Dendritic cell treated with granulocyte-macrophage colony-stimulating factor and Interleukin-4, amounts not matched to agents 40 ng/mL and 50 ng/mL, for 4 days (primary cell): Measurements from ENCODE around the gene DMD.
A peak's percentile ranks its signal among the peaks of the same experiment; 100 is the strongest.

Source experiments
- H3K27ac Mint-ChIP-seq: one replicate; pipeline ENCODE4 v1.8.0; 2022; ENCODE audit warnings: mild to moderate bottlenecking, mixed read lengths
- H3K27me3 Mint-ChIP-seq: one replicate; pipeline ENCODE4 v1.8.0; 2022; ENCODE audit warnings: mild to moderate bottlenecking, mixed read lengths
- H3K36me3 Mint-ChIP-seq: one replicate; pipeline ENCODE4 v1.8.0; 2022; ENCODE audit warnings: low read depth, mixed read lengths
- H3K4me1 Mint-ChIP-seq: one replicate; pipeline ENCODE4 v1.8.0; 2022; ENCODE audit warnings: low read depth, mixed read lengths
- H3K4me3 Mint-ChIP-seq: one replicate; pipeline ENCODE4 v1.8.0; 2022; ENCODE audit warnings: mild to moderate bottlenecking, moderate library complexity, mixed read lengths
- H3K9me3 Mint-ChIP-seq: one replicate; pipeline ENCODE4 v1.8.0; 2022; ENCODE audit warnings: mixed read lengths
- intact Hi-C: fragments of 100-400 bp; cut with micrococcal nuclease; formaldehyde crosslinking; loops from one replicate; pipeline ENCODE4 v1.15.0; 2022

DMD gene

DNA sequence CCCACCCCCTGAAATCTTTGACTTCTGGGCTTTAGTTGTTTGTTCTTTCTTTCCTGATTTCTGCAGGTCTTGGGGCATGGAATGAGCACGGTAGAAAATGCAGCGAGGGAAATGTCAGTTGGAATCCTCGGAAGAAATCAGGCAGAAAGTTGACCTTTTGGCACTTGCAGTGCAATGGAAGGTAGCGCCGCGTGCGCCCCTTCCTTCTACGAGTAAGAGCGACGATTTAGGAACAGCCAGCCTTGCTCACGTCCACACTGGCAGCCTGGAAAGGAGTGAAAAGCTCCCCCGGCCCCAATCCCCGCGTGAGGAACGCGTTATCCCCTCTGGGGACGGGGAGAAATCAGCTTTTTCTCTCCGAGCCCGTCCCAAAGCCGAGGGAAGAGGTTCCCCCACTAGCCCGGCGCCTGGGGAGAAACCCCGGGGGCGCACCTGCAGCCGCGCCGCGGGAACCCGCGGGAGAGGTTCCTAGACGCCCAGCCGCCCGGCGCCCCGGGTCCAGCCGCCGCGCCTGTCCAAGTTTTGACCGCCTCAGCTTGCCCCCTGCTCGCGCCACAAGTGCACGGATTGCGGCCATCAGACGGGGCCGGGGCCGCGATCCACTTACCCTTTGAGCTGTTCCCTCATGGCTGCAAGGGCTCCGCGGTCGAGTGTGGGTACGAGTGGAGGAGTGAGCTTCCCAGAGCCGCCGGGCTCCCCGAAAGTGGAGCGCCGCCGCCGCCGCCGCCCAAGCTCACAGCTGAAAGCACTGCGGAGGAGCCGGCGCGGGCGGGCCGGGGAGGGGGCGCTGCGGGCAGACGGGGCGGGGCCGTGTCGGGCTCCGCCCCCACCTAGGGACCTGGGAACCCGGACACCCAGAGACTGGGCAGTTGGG is 1944.9 kb downstream of the DMD start:
- H3K4me1 Mint-ChIP-seq = no peaks in the 10 kb centered on the region
- intact Hi-C loops = no loop called here
- no peaks in the 10 kb centered on the region for H3K9me3 Mint-ChIP-seq
- peak overlapping the region; percentile 73 for H3K4me3 Mint-ChIP-seq
- peaks cover 37% of the 10 kb centered on the region for H3K27me3 Mint-ChIP-seq
- no peak overlapping the region for H3K27ac Mint-ChIP-seq
- no peaks in the 10 kb centered on the region for H3K36me3 Mint-ChIP-seq

DNA sequence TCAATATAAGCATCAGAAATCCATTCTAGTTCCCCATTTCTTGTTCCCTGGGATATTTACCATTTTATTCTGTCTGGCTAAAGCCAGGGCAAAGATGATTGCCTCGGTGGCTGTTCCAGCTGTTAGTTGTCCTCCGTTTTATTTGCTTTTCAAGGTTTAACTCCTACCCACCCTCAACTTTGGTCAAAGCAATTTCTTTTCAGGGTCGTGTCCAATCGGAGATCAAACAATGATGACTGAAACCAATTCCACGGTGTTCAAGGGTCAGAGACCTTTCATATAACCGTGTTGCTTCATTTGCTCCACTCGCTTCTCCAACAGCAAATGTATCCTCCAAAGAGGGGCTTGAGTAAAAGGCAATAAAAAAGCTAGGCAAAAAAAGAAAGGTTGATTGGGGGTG is 1946.0 kb downstream of the DMD start:
- Mint-ChIP-seq H3K4me1 (no peaks in the 10 kb centered on the region), H3K9me3 (no peaks in the 10 kb centered on the region), H3K4me3 (no peak overlapping the region), H3K36me3 (no peaks in the 10 kb centered on the region), H3K27ac (no peak overlapping the region), H3K27me3 (peaks cover 34% of the 10 kb centered on the region)
- intact Hi-C loops = no loop called here

DNA sequence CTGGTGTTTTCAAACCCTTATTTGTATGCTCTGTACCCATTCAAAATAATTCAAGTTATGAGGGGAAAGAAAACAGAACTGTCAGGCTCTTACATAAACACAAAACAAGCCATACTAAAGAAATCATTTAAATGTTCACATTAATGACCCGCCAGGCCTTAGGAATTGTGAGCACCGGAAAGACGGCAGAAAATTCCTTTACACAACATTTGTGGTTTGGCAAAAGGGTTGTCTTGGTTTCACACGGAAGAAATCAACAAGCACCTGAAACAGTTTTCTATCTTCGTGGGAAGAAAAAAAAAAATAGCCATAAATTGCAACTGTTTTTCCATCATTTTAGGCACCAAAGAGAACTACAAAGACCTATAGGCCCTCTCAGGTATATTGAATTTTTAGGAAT is 1951.0 kb downstream of the DMD start:
- no peak overlapping the region for H3K4me3 Mint-ChIP-seq
- H3K4me1 Mint-ChIP-seq = no peaks in the 10 kb centered on the region
- peaks cover 9% of the 10 kb centered on the region for H3K27me3 Mint-ChIP-seq
- intact Hi-C loops = no loop called here
- no peaks in the 10 kb centered on the region for H3K36me3 Mint-ChIP-seq
- no peaks in the 10 kb centered on the region for H3K9me3 Mint-ChIP-seq
- no peak overlapping the region for H3K27ac Mint-ChIP-seq

DNA sequence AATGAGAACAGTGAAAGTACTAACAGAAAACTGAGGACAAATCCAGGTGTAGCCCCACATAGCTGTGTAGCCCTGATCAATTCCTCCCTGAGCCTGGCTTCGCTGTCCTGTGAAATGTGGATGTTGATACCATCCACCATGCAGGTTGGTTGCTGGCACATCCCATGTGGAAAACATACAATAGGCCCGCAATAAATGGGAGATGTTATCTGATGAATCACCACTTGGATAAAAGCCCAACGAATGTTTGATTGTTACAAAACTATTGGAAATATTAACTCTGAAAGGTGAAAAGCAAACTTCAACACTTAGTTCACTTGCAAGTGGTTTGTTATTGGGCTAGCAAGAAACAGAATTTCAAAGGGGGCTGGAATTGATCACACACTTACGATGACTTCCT is 1953.2 kb downstream of the DMD start:
- Mint-ChIP-seq H3K9me3 (no peaks in the 10 kb centered on the region), H3K4me3 (no peak overlapping the region), H3K4me1 (no peaks in the 10 kb centered on the region), H3K27me3 (peaks cover 4% of the 10 kb centered on the region), H3K27ac (no peak overlapping the region), H3K36me3 (no peaks in the 10 kb centered on the region)
- intact Hi-C loops = no loop called here

DNA sequence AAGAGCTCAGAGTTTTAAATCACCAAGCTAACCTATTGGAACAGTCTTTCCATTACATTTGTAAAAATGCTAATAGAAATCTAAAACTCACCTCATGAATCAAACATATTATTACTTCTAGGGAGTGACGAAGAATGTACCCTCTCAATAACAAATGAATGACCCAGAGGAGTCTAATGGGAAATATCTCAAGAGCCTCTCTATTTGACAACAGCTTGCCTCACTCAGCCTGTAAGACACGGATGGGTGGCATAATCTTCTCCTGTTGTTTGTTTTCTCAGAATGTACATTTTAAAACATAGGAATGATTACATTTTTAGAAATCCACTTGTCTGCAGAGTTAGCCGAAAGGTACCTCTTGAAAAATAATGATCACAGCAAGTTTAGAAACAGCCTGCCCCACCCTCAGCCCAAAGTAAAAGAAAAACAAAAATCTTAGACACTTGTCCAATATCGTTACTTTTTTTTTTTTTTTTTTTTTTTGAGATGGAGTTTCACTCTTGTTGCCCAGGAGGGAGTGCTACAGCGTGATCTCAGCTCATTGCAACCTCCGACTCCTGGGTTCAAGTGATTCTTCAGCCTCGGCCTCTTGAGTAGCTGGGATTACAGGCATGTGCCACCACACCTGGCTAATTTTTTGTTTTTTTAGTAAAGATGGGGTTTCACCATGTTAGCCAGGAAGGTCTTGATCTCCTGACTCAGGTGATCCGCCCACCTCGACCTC is 1955.9 kb downstream of the DMD start:
- Mint-ChIP-seq H3K4me3 (no peak overlapping the region), H3K9me3 (no peaks in the 10 kb centered on the region)
- intact Hi-C loops = no loop called here

DNA sequence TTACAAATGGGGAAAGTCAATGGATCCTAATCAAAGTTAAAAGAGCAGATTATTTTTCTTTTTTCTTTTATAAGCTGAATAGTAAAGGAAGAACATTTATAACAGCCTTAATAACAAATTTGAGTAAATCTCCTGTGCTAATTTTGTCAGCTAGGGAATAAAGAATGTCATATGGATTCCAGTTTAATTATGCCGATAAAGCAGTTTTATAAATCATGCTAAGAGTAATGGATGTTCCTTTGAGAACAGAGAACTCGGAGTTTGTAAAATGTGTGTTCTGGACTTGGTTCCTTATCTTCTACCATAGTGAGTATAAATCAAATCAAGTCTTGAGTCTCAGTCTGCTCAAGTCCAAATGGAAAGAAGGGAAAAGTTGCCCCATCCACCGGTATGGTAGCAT is 1959.2 kb downstream of the DMD start:
- Mint-ChIP-seq H3K9me3 (no peaks in the 10 kb centered on the region), H3K4me3 (no peak overlapping the region), H3K27me3 (peaks cover 3% of the 10 kb centered on the region), H3K36me3 (no peaks in the 10 kb centered on the region), H3K27ac (no peak overlapping the region), H3K4me1 (no peaks in the 10 kb centered on the region)
- intact Hi-C loops = no loop called here

More for the DNA sequence above, 1955.9 kb downstream of the DMD start:
- Mint-ChIP-seq H3K27ac (no peak overlapping the region), H3K4me1 (no peaks in the 10 kb centered on the region), H3K36me3 (no peaks in the 10 kb centered on the region), H3K27me3 (peaks cover 2% of the 10 kb centered on the region)

DNA sequence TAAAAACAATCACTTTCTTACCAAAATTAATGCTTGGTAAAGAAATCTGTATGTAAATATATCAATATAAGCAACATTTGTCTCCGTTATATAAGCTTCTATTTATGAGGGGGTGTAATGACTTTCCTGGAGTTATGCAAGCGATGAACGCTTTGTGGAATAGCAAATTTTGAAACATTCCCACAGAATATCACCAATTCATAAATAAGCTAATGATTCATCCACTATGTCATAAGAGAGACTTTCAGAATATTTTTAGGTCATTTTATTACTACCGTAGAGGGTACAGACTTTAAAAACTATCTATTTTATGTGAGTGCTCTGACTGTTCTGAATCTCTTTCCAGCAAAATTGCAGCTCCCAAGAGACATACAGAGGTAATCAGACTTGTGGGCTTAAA is 1960.0 kb downstream of the DMD start:
- Mint-ChIP-seq H3K27ac (no peak overlapping the region), H3K27me3 (peaks cover 3% of the 10 kb centered on the region), H3K9me3 (no peaks in the 10 kb centered on the region), H3K4me3 (no peak overlapping the region), H3K36me3 (no peaks in the 10 kb centered on the region), H3K4me1 (no peaks in the 10 kb centered on the region)
- intact Hi-C loops = no loop called here

DNA sequence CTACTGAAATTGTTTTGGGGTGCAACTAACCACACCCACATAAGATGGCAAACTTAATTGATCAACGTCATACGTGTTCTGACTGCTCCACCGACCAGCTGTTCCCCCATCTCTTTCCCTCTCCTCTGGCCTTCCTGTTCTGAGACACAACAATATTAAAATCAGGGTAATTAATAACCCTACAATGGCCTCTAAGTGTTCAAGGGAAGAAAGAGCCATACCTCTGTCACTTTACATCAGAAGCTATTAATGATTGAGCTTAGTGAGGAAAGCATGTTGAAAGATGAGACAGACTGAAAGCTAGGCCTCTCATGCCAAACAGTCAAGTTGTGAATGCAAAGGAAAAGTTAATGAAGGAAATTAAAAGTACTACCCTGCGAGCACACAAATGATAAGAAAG is 1965.6 kb downstream of the DMD start:
- Mint-ChIP-seq H3K27me3 (peaks cover 4% of the 10 kb centered on the region), H3K36me3 (no peaks in the 10 kb centered on the region), H3K4me1 (peaks cover 6% of the 10 kb centered on the region), H3K27ac (no peak overlapping the region), H3K9me3 (no peaks in the 10 kb centered on the region), H3K4me3 (no peak overlapping the region)
- intact Hi-C loops = no loop called here

DNA sequence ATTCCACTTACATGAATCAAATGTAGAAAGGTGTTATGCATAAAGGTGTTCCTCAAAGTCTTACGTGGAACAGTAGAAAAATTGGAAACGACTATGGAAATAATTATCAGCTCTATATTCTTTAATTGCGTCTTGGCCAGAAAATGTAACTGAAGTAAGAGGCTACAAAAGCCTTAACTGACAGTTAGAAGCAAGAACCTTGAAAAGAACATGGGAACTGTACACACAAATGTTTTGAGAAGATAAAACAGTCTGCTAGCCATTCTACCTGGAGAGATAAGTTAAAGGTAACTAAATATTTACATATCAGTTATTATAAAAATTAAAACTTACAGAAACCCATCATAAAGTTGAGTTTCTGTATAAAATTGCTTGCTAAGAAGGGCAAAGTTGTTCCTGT is 1967.5 kb downstream of the DMD start:
- peaks cover 6% of the 10 kb centered on the region for H3K4me1 Mint-ChIP-seq
- H3K4me3 Mint-ChIP-seq = no peak overlapping the region
- H3K36me3 Mint-ChIP-seq = no peaks in the 10 kb centered on the region
- no peaks in the 10 kb centered on the region for H3K9me3 Mint-ChIP-seq
- no peak overlapping the region for H3K27ac Mint-ChIP-seq
- intact Hi-C loops = no loop called here
- H3K27me3 Mint-ChIP-seq = peaks cover 4% of the 10 kb centered on the region

DNA sequence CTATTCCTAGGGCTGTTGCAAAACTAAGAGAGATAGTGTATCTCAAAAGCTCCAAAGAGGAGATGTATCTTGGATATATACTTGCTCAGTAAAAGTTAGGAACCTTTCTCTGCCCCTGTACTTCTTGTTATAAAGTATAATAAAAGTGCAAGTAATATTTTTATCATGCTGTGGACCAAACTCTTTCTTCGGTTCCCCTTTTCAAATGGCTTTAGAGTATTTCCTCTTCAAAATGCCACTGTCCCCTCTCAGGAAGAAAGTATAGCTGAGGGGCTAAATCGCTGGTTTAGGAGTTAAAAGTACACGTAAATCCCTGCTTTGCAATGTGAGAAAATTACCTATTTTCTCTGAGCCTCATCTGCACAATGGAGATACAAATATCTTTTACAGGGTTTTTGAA is 1970.4 kb downstream of the DMD start:
- Mint-ChIP-seq H3K4me3 (no peak overlapping the region), H3K4me1 (peaks cover 6% of the 10 kb centered on the region), H3K36me3 (no peaks in the 10 kb centered on the region), H3K27me3 (peaks cover 2% of the 10 kb centered on the region), H3K9me3 (no peaks in the 10 kb centered on the region), H3K27ac (no peak overlapping the region)
- intact Hi-C loops = no loop called here

DNA sequence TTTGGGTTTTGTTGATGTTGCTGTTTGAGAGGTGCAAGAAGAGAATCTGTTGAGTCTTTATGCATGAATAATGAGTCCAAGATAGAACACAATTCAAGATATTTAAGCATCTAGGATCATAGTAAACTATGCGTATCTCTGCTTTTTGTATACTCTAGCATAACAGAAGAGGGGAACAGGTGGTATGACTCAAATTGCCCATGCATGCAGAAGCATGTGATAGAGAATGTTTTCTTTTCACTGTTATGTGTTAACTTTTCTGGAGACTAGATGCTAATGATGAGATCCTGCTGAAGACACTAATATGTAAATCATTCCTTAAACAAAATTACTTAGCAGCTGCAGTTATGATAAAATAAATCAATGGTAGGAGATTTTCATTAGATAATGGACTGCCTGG is 1974.2 kb downstream of the DMD start:
- no peak overlapping the region for H3K27ac Mint-ChIP-seq
- H3K27me3 Mint-ChIP-seq = peaks cover 2% of the 10 kb centered on the region
- no peaks in the 10 kb centered on the region for H3K36me3 Mint-ChIP-seq
- no peak overlapping the region for H3K4me3 Mint-ChIP-seq
- intact Hi-C loops = no loop called here
- no peaks in the 10 kb centered on the region for H3K9me3 Mint-ChIP-seq
- peaks cover 6% of the 10 kb centered on the region for H3K4me1 Mint-ChIP-seq

DNA sequence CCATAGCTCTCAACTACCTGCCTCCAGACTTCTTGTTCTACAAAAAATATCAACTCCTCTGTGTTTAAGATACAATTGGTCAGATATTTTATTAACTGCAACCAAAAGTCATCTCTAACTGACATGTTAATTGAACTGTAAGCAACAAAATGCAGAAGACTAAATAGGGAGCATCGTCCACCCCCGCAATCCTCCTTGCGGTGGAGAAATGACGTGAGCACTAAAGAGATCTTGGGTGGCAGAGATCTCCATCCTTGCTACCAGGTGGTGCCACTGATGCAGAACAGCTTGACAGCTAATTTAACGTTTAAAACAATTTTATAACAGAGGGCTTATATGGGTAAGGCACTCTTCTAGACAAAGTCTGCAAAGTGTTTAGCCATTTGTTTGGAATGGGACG is 1975.1 kb downstream of the DMD start:
- Mint-ChIP-seq H3K4me3 (no peak overlapping the region), H3K27me3 (no peaks in the 10 kb centered on the region), H3K9me3 (no peaks in the 10 kb centered on the region), H3K27ac (no peak overlapping the region), H3K36me3 (no peaks in the 10 kb centered on the region), H3K4me1 (peaks cover under 1% of the 10 kb centered on the region)
- intact Hi-C loops = no loop called here

DNA sequence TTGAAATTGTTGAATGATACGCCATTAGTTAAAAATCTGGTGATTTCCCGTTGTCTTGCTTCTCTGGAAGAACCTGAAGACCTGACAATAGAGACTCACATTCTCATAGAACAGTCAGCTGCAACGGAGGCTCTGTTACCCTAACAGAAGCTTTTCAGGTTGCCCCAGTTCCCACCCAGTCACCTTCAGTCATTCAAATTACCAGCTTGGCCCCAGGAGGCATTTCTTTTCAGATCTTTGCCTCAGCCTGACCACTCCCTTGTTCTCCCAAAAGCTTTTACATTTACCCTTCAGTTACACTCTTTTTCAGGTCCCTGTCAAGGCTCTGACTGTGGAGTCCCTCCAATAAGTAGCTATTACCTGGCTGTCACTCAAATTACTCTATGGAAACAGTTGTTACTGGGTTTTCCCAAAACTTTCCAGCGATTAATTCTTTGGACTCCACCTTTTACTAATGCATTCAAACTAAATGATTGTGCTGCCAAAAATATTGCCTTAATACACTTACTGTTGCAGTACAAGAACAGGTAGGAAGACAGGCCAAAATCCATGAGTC is 1977.3 kb downstream of the DMD start:
- no peaks in the 10 kb centered on the region for H3K36me3 Mint-ChIP-seq
- intact Hi-C loops = no loop called here
- no peak overlapping the region for H3K27ac Mint-ChIP-seq
- H3K4me3 Mint-ChIP-seq = no peak overlapping the region
- no peaks in the 10 kb centered on the region for H3K4me1 Mint-ChIP-seq
- H3K9me3 Mint-ChIP-seq = no peaks in the 10 kb centered on the region
- H3K27me3 Mint-ChIP-seq = no peaks in the 10 kb centered on the region

DNA sequence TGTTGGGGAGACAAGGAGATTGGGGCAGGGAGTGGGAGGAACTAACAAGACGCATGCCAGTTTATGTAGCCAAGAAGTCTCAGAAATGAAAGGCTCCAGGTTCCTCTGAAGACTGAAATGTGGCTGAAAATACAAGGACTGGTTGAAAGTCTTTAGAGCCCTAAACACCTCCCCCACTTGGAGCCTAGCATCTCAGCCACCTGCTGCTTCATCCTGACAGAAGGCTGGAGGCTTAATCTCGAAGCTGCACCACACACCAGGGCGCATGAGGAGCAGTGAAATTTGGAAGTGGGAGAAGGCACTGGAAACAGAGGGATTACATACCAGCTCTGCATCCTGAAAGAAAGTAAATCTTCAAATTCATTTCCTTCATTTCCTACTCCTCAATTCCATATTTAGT is 1978.8 kb downstream of the DMD start:
- H3K36me3 Mint-ChIP-seq = no peaks in the 10 kb centered on the region
- no peaks in the 10 kb centered on the region for H3K27me3 Mint-ChIP-seq
- H3K27ac Mint-ChIP-seq = no peak overlapping the region
- no peaks in the 10 kb centered on the region for H3K4me1 Mint-ChIP-seq
- H3K4me3 Mint-ChIP-seq = no peak overlapping the region
- H3K9me3 Mint-ChIP-seq = no peaks in the 10 kb centered on the region
- intact Hi-C loops = no loop called here
